H9 (cell line): ENCODE data around the gene UQCC2. TPM values are rescaled to one million over a fixed set of nuclear protein-coding genes. Genes with fewer than 3 reads are reported as not detected.
A peak's percentile ranks its signal among the peaks of the same experiment; 100 is the strongest.

ENCODE experiments used
- DNase-seq: peaks from one replicate; pipeline ENCODE4 v3.0.0-alpha.2; 2017
- H2AFZ ChIP-seq: one replicate; pipeline ENCODE4 v1.6.1; 2013; ENCODE audit warnings: mild to moderate bottlenecking, low read length, control low read depth, moderate library complexity
- H2AK5ac ChIP-seq: 2 replicates; pipeline ENCODE4 v1.6.1; 2013; ENCODE audit warnings: low read length, control low read depth, mixed read lengths; ENCODE audit not compliant: insufficient read length
- H2BK120ac ChIP-seq: one replicate; pipeline ENCODE4 v1.6.1; 2013; ENCODE audit warnings: low read depth, mild to moderate bottlenecking, low read length, control low read depth, inconsistent platforms; ENCODE audit not compliant: poor library complexity, severe bottlenecking
- H2BK12ac ChIP-seq: 2 replicates; pipeline ENCODE4 v1.6.1; 2013; ENCODE audit warnings: low read length, control low read depth, mixed read lengths, low read depth; ENCODE audit not compliant: insufficient read length
- H2BK15ac ChIP-seq: 2 replicates; pipeline ENCODE4 v1.6.1; 2013; ENCODE audit warnings: low read depth, low read length, control low read depth
- H2BK20ac ChIP-seq: one replicate; pipeline ENCODE4 v1.6.1; 2013; ENCODE audit warnings: low read depth, mild to moderate bottlenecking, low read length, control low read depth, inconsistent platforms; ENCODE audit not compliant: poor library complexity, severe bottlenecking
- H2BK5ac ChIP-seq: 2 replicates; pipeline ENCODE4 v1.6.1; 2013; ENCODE audit warnings: low read length, control low read depth, mixed read lengths; ENCODE audit not compliant: insufficient read length
- H3K14ac ChIP-seq: 2 replicates; pipeline ENCODE4 v1.6.1; 2013; ENCODE audit warnings: low read length, control low read depth; ENCODE audit not compliant: insufficient read depth
- H3K18ac ChIP-seq: 2 replicates; pipeline ENCODE4 v1.6.1; 2013; ENCODE audit warnings: low read depth, mild to moderate bottlenecking, mixed read lengths, low read length, control low read depth; ENCODE audit not compliant: insufficient read length
- H3K23ac ChIP-seq: 2 replicates; pipeline ENCODE4 v1.6.1; 2013; ENCODE audit warnings: low read length, control low read depth, mixed read lengths, low read depth; ENCODE audit not compliant: insufficient read length
- H3K23me2 ChIP-seq: 2 replicates; pipeline ENCODE4 v1.6.1; 2013; ENCODE audit warnings: low read depth, mild to moderate bottlenecking, mixed read lengths, low read length, control low read depth; ENCODE audit not compliant: insufficient read length, poor library complexity, severe bottlenecking
- H3K27ac ChIP-seq: 2 replicates; pipeline ENCODE4 v1.5.1; 2013; ENCODE audit warnings: low read length, control low read depth, mixed read lengths, low read depth; ENCODE audit not compliant: insufficient read length
- H3K27me3 ChIP-seq: 2 replicates; pipeline ENCODE4 v1.6.1; 2013; ENCODE audit warnings: low read length, control low read depth, inconsistent platforms; ENCODE audit not compliant: insufficient read depth
- H3K4ac ChIP-seq: 2 replicates; pipeline ENCODE4 v1.6.1; 2013; ENCODE audit warnings: low read depth, mild to moderate bottlenecking, control low read depth, inconsistent platforms, low read length, moderate library complexity
- H3K4me1 ChIP-seq: 2 replicates; pipeline ENCODE4 v1.6.1; 2013; ENCODE audit warnings: low read length, control low read depth, inconsistent platforms; ENCODE audit not compliant: insufficient read depth
- H3K4me2 ChIP-seq: 2 replicates; pipeline ENCODE4 v1.6.1; 2013; ENCODE audit warnings: low read length, control low read depth, mixed read lengths; ENCODE audit not compliant: insufficient read length, insufficient read depth
- H3K56ac ChIP-seq: 2 replicates; pipeline ENCODE4 v1.6.1; 2013; ENCODE audit warnings: low read depth, mild to moderate bottlenecking, mixed read lengths, low read length, control low read depth; ENCODE audit not compliant: insufficient read length
- H3K79me1 ChIP-seq: 2 replicates; pipeline ENCODE4 v1.6.1; 2013; ENCODE audit warnings: low read depth, mild to moderate bottlenecking, moderate library complexity, low read length, control low read depth, inconsistent platforms; ENCODE audit not compliant: insufficient read depth, poor library complexity, severe bottlenecking
- H3K79me2 ChIP-seq: 2 replicates; pipeline ENCODE4 v1.6.1; 2013; ENCODE audit warnings: low read length, control low read depth, inconsistent platforms; ENCODE audit not compliant: insufficient read depth
- H3K9ac ChIP-seq: 2 replicates; pipeline ENCODE4 v1.6.1; 2013; ENCODE audit warnings: low read length, control low read depth, mixed read lengths; ENCODE audit not compliant: insufficient read length; ENCODE audit errors: extremely low read depth
- H3K9me3 ChIP-seq: one replicate; pipeline ENCODE4 v1.6.1; 2013; ENCODE audit warnings: low read depth, low read length, inconsistent platforms; ENCODE audit not compliant: control insufficient read depth
- H3T11ph ChIP-seq: one replicate; pipeline ENCODE4 v1.6.1; 2013; ENCODE audit warnings: mild to moderate bottlenecking, low read length, control low read depth, inconsistent platforms
- H4K20me1 ChIP-seq: one replicate; pipeline ENCODE4 v1.6.1; 2013; ENCODE audit not compliant: control insufficient read depth, insufficient read length, insufficient read depth
- H4K5ac ChIP-seq: 2 replicates; pipeline ENCODE4 v1.6.1; 2013; ENCODE audit warnings: low read depth, mild to moderate bottlenecking, mixed read lengths, low read length, control low read depth; ENCODE audit not compliant: insufficient read length
- H4K8ac ChIP-seq: replicated peaks from 2 replicates; pipeline ENCODE4 v1.6.1; 2013; ENCODE audit warnings: low read length, control low read depth, mixed read lengths, low read depth; ENCODE audit not compliant: insufficient read length
- H4K91ac ChIP-seq: 2 replicates; pipeline ENCODE4 v1.6.1; 2013; ENCODE audit warnings: low read depth, mild to moderate bottlenecking, moderate library complexity, mixed read lengths, low read length, control low read depth; ENCODE audit not compliant: insufficient read length
- H3K27ac Mint-ChIP-seq, 3 experiments: 2 replicates in 2 of 3; 3 replicates in 1 of 3; pipeline ENCODE4 v1.8.0; 2020 to 2021; ENCODE audit warnings: mixed read lengths in 3 of 3, mild to moderate bottlenecking in 1 of 3, moderate library complexity in 1 of 3
- H3K27me3 Mint-ChIP-seq: 2 replicates; pipeline ENCODE4 v1.8.0; 2021; ENCODE audit warnings: low read depth, mild to moderate bottlenecking, moderate library complexity, mixed read lengths
- H3K36me3 Mint-ChIP-seq, 3 experiments: 2 replicates in 2 of 3; 3 replicates in 1 of 3; pipeline ENCODE4 v1.8.0; 2020 to 2021; ENCODE audit warnings: low read depth in 3 of 3, mixed read lengths in 3 of 3; ENCODE audit not compliant: insufficient read depth in 1 of 3
- H3K4me1 Mint-ChIP-seq, 2 experiments: 2 replicates each; pipeline ENCODE4 v1.8.0; 2020; ENCODE audit warnings: mixed read lengths in 2 of 2
- H3K4me3 Mint-ChIP-seq, 2 experiments: 2 replicates in 1 of 2; 3 replicates in 1 of 2; pipeline ENCODE4 v1.8.0; 2020 to 2021; ENCODE audit warnings: mild to moderate bottlenecking in 2 of 2, mixed read lengths in 2 of 2, moderate library complexity in 1 of 2
- H3K9me3 Mint-ChIP-seq, 2 experiments: 2 replicates in 1 of 2; 3 replicates in 1 of 2; pipeline ENCODE4 v1.8.0; 2020; ENCODE audit warnings: mild to moderate bottlenecking in 2 of 2, mixed read lengths in 2 of 2, moderate library complexity in 1 of 2
- CTCF ChIP-seq: fragments of 200-600 bp; sonication (generic); conservative IDR thresholded peaks from 3 replicates; pipeline ENCODE4 v1.8.0; 2021; ENCODE audit warnings: antibody characterized with exemption, mild to moderate bottlenecking
- WGBS: extraction: QIAGEN DNeasy Blood & Tissue Kit; methylation state at CpG from one replicate; pipeline ENCODE4 v1.1.7; 2013; ENCODE audit warnings: missing lambda C conversion rate, low lambda C conversion rate, mixed read lengths; ENCODE audit not compliant: insufficient read length; ENCODE audit errors: extremely low coverage; 5-methylcytosine and 5-hydroxymethylcytosine counted together
- total RNA-seq: library from RNA; stranded (reverse); gene quantifications from 2 replicates; pipeline ENCODE4 v1.2.1, GENCODE V29; 2021

Gene UQCC2
- total RNA-seq, 1 experiment from 2014 or later: 140 TPM

- Histone ChIP-seq H3K4me2 (no peak overlapping the region), H3K4me1 (peaks cover 6% of the 10 kb centered on the region; the same call in 1 of the 2 replicates), H3K79me1 (no peaks in the 10 kb centered on the region), H3K27ac (no peak overlapping the region), H2BK12ac (no peak overlapping the region), H3K9ac (no peak overlapping the region), H2BK5ac (no peak overlapping the region), H3K23ac (no peak overlapping the region), H3K27me3 (no peaks in the 10 kb centered on the region), H4K5ac (no peak overlapping the region), H3K9me3 (no peaks in the 10 kb centered on the region), H4K91ac (no peak overlapping the region), H2BK120ac (no peak overlapping the region), H3K14ac (no peak overlapping the region), H3T11ph (no peak overlapping the region), H2AFZ (no peak overlapping the region), H2BK15ac (no peak overlapping the region), H3K4ac (no peak overlapping the region), H3K23me2 (no peaks in the 10 kb centered on the region), H3K18ac (no peak overlapping the region), H4K20me1 (no peaks in the 10 kb centered on the region), H2AK5ac (no peak overlapping the region), H3K56ac (no peak overlapping the region), H2BK20ac (no peak overlapping the region), H3K79me2 (no peaks in the 10 kb centered on the region), H4K8ac (no peak overlapping the region)
- peaks cover 10 to 25% of the 10 kb centered on the region in 2 experiments for H3K4me1 Mint-ChIP-seq
- no CpG with 5 or more reads among the region's 6 CpGs for WGBS
- H3K36me3 Mint-ChIP-seq: peaks cover 0 to 34% (median 8%) of the 10 kb centered on the region in 3 experiments; a peak in 4 of 7 replicates
- H3K27me3 Mint-ChIP-seq: no peaks in the 10 kb centered on the region
- TF ChIP-seq CTCF: no peak
- no peaks in the 10 kb centered on the region for H3K9me3 Mint-ChIP-seq
- no peak for DNase-seq
- no peak overlapping the region for H3K4me3 Mint-ChIP-seq
- peak overlapping the region in 2 of 3 experiments; percentile 33 to 55; a peak in 3 of 7 replicates for H3K27ac Mint-ChIP-seq
These were observed 51.5 kb downstream of the UQCC2 start for GRCh38 chr6:33659986-33660385.
